ENCODE measurements around the gene ABHD17A.
"Not testable (repeated sequence)": the region's sequence is repeated elsewhere in the genome, so short reads cannot be mapped to it uniquely, and the experiment has no call there.

The ABHD17A gene

DNA sequence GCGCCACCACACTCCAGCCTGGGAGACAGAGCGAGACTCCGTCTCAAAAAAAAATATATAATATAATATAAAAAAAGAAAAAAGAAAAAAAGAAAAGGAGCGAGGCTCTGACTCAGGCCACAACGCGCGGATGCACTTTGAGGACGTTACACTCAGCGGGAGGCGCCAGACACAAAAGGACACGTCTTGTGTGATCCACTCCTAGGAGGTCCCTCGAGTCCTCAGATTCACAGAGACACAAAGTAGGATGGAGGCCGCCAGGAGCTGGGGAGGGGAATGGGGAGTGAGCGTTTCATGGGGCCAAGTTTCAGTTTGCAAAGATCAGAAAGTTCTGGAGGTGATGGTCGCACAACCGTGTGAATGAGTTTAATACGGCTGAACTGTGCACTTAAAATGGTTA is 8.5 kb upstream of the ABHD17A start:
- no peak overlapping the region for H3K4me3 ChIP-seq (ENCODE audit: low read depth, low read length)
- TF ChIP-seq, protein P1, sequence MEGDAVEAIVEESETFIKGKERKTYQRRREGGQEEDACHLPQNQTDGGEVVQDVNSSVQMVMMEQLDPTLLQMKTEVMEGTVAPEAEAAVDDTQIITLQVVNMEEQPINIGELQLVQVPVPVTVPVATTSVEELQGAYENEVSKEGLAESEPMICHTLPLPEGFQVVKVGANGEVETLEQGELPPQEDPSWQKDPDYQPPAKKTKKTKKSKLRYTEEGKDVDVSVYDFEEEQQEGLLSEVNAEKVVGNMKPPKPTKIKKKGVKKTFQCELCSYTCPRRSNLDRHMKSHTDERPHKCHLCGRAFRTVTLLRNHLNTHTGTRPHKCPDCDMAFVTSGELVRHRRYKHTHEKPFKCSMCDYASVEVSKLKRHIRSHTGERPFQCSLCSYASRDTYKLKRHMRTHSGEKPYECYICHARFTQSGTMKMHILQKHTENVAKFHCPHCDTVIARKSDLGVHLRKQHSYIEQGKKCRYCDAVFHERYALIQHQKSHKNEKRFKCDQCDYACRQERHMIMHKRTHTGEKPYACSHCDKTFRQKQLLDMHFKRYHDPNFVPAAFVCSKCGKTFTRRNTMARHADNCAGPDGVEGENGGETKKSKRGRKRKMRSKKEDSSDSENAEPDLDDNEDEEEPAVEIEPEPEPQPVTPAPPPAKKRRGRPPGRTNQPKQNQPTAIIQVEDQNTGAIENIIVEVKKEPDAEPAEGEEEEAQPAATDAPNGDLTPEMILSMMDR (IDR thresholded peaks at IDR 0.05; ENCODE audit: insufficient read depth, low read depth, low read length, missing control alignments): no peak
- no peak for DNase-seq (ENCODE audit: low read depth)

- no peak for DNase-seq (ENCODE audit: low read depth)
- TF ChIP-seq, protein P1 (IDR thresholded peaks at IDR 0.05; ENCODE audit: insufficient read depth, low read depth, low read length, missing control alignments): no peak
- H3K4me3 ChIP-seq (ENCODE audit: low read depth, low read length): no peak overlapping the region
Observed at GRCh38 chr19:1889907-1890306, 4.6 kb upstream of the ABHD17A start.

DNA sequence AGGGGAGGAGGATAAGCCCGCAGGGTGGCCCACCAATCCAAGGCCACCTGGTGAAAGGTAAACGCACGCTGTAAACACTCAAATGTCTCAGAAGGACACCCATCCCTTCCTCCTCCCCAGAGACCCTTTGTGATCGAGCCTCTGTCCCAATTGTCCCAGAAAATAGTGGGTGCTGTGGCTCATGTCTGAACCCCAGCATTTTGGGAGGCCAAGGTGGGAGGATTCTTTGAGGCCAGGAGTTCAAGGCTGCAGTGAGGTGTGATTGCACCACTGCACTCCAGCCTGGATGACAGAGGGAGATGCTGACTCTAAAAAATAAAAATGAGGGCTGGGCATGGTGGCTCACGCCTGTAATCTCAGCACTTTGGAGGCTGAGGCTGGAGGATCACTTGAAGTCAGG is 3.1 kb upstream of the ABHD17A start:
- TF ChIP-seq, protein P1 (IDR thresholded peaks at IDR 0.05; ENCODE audit: insufficient read depth, low read depth, low read length, missing control alignments): no peak
- no peak for DNase-seq (ENCODE audit: low read depth)
- H3K4me3 ChIP-seq (ENCODE audit: low read depth, low read length): no peak overlapping the region

DNA sequence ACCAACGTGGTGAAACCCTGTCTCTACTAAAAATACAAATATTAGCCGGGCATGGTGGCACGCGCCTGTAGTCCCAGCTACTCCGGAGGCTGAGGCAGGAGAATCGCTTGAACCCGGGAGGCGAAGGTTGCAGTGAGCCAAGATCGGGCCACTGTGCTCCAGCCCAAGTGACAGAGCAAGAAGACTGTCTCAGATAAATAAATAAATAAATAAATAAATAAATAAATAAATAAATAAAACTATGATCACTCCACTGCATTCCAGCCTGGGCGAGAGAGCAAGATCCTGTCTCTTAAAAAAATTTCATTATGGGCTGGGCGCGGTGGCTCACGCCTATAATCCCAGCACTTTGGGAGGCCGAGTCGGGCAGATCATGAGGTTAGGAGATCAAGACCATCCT is 1.1 kb upstream of the ABHD17A start:
- H3K4me3 ChIP-seq (ENCODE audit: low read depth, low read length); DNase-seq (ENCODE audit: low read depth): not testable (repeated sequence)

- H3K4me3 ChIP-seq (ENCODE audit: low read depth, low read length): peak overlapping the region; percentile 99
- no peak for DNase-seq (ENCODE audit: low read depth)
Observed at GRCh38 chr19:1884719-1885334, 469 bp downstream of the ABHD17A start.

GRCh38 chr19:1884291-1884718 is 991 bp downstream of the ABHD17A start:
- no peak for DNase-seq (ENCODE audit: low read depth)
- TF ChIP-seq, protein P1 (IDR thresholded peaks at IDR 0.05; ENCODE audit: insufficient read depth, low read depth, low read length, missing control alignments): no peak

More at GRCh38 chr19:1884719-1885334, 469 bp downstream of the ABHD17A start:
- TF ChIP-seq, protein P1 (IDR thresholded peaks at IDR 0.05; ENCODE audit: insufficient read depth, low read depth, low read length, missing control alignments): no peak

GRCh38 chr19:1883784-1884183 is 1.5 kb downstream of the ABHD17A start:
- TF ChIP-seq, protein P1 (IDR thresholded peaks at IDR 0.05; ENCODE audit: insufficient read depth, low read depth, low read length, missing control alignments): no peak
- H3K4me3 ChIP-seq (ENCODE audit: low read depth, low read length): peak overlapping the region; percentile 99
- no peak for DNase-seq (ENCODE audit: low read depth)

More at GRCh38 chr19:1884291-1884718, 991 bp downstream of the ABHD17A start:
- peak overlapping the region; percentile 99 for H3K4me3 ChIP-seq (ENCODE audit: low read depth, low read length)
